ENCODE measurements around the gene COL11A1. TPM values are rescaled to one million over a fixed set of nuclear protein-coding genes. Genes with fewer than 3 reads are reported as not detected.
"Not testable (repeated sequence)": the region's sequence is repeated elsewhere in the genome, so short reads cannot be mapped to it uniquely, and the experiment has no call there.

COL11A1 gene
- total and polyA plus RNA-seq, 2 experiments from 2014 or later, result 148 to 180 TPM

- Histone ChIP-seq H3K27me3 (no peaks in the 10 kb centered on the region), H3K4me1 (ENCODE audit: insufficient read depth) (no peaks in the 10 kb centered on the region), H3K27ac (no peak overlapping the region), H3K4me3 (no peak overlapping the region), H3K9me3 (ENCODE audit: low read depth) (no peaks in the 10 kb centered on the region), H4K20me1 (ENCODE audit: insufficient read depth, poor library complexity, severe bottlenecking) (no peaks in the 10 kb centered on the region), H3K4me2 (no peak overlapping the region), H3K79me2 (no peaks in the 10 kb centered on the region), H3K9me2 (replicated peaks; ENCODE audit: insufficient read depth) (no peaks in the 10 kb centered on the region), H3K36me3 (replicated peaks; ENCODE audit: insufficient read depth, low read depth) (no peaks in the 10 kb centered on the region), H2AFZ (no peak overlapping the region)
- TF ChIP-seq, protein P1, sequence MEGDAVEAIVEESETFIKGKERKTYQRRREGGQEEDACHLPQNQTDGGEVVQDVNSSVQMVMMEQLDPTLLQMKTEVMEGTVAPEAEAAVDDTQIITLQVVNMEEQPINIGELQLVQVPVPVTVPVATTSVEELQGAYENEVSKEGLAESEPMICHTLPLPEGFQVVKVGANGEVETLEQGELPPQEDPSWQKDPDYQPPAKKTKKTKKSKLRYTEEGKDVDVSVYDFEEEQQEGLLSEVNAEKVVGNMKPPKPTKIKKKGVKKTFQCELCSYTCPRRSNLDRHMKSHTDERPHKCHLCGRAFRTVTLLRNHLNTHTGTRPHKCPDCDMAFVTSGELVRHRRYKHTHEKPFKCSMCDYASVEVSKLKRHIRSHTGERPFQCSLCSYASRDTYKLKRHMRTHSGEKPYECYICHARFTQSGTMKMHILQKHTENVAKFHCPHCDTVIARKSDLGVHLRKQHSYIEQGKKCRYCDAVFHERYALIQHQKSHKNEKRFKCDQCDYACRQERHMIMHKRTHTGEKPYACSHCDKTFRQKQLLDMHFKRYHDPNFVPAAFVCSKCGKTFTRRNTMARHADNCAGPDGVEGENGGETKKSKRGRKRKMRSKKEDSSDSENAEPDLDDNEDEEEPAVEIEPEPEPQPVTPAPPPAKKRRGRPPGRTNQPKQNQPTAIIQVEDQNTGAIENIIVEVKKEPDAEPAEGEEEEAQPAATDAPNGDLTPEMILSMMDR (IDR thresholded peaks at IDR 0.05; ENCODE audit: poor library complexity), result no peak
- TF ChIP-seq EZH2phosphoT487 (IDR thresholded peaks at IDR 0.05; ENCODE audit: low read depth, severe bottlenecking, unreplicated experiment) (no peak), EZH2 (IDR thresholded peaks at IDR 0.05; ENCODE audit: borderline replicate concordance) (no peak)
- 56% methylated on average over 3 of the region's 3 CpGs for WGBS (ENCODE audit: low lambda C conversion rate, missing lambda C conversion rate)
- no peak for DNase-seq (ENCODE audit: low spot score)
Observed at GRCh38 chr1:102937401-102937800, 170.9 kb downstream of the COL11A1 start.

DNA sequence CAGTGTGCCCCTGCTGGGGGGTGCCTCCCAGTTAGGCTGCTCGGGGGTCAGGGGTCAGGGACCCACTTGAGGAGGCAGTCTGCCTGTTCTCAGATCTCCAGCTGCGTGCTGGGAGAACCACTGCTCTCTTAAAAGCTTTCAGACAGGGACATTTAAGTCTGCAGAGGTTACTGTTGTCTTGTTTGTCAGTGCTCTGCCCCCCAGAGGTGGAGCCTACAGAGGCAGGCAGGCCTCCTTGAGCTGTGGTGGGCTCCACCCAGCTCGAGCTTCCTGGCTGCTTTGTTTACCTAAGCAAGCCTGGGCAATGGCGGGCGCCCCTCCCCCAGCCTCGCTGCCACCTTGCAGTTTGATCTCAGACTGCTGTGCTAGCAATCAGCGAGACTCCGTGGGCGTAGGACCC, 175.0 kb downstream of the COL11A1 start:
- H4K20me1 ChIP-seq (ENCODE audit: insufficient read depth, poor library complexity, severe bottlenecking); H3K27ac ChIP-seq; H3K79me2 ChIP-seq; H3K27me3 ChIP-seq; H3K4me1 ChIP-seq (ENCODE audit: insufficient read depth); H2AFZ ChIP-seq; H3K4me2 ChIP-seq; H3K9me2 ChIP-seq (replicated peaks; ENCODE audit: insufficient read depth); DNase-seq (ENCODE audit: low spot score); H3K9me3 ChIP-seq (ENCODE audit: low read depth); H3K4me3 ChIP-seq; H3K36me3 ChIP-seq (replicated peaks; ENCODE audit: insufficient read depth, low read depth): not testable (repeated sequence)
- WGBS (ENCODE audit: low lambda C conversion rate, missing lambda C conversion rate), result 81% methylated on average over 7 of the region's 9 CpGs

- WGBS (ENCODE audit: low lambda C conversion rate, missing lambda C conversion rate), result 0% methylated on average over 1 of the region's 1 CpG
- no peaks in the 10 kb centered on the region for H4K20me1 ChIP-seq (ENCODE audit: insufficient read depth, poor library complexity, severe bottlenecking)
- no peak overlapping the region for H2AFZ ChIP-seq
- no peak for DNase-seq (ENCODE audit: low spot score)
- no peak overlapping the region for H3K27ac ChIP-seq
- no peak overlapping the region for H3K4me3 ChIP-seq
- no peaks in the 10 kb centered on the region for H3K9me3 ChIP-seq (ENCODE audit: low read depth)
- H3K4me1 ChIP-seq (ENCODE audit: insufficient read depth), result no peaks in the 10 kb centered on the region
- H3K4me2 ChIP-seq, result no peak overlapping the region
- H3K27me3 ChIP-seq, result no peaks in the 10 kb centered on the region
- TF ChIP-seq, protein P1 (IDR thresholded peaks at IDR 0.05; ENCODE audit: poor library complexity), result no peak
- TF ChIP-seq EZH2 (IDR thresholded peaks at IDR 0.05; ENCODE audit: borderline replicate concordance), result no peak
- no peak for TF ChIP-seq EZH2phosphoT487 (IDR thresholded peaks at IDR 0.05; ENCODE audit: low read depth, severe bottlenecking, unreplicated experiment)
- no peaks in the 10 kb centered on the region for H3K36me3 ChIP-seq (replicated peaks; ENCODE audit: insufficient read depth, low read depth)
- H3K9me2 ChIP-seq (replicated peaks; ENCODE audit: insufficient read depth), result no peaks in the 10 kb centered on the region
- H3K79me2 ChIP-seq, result no peaks in the 10 kb centered on the region
Observed at GRCh38 chr1:102919659-102920058, 188.7 kb downstream of the COL11A1 start.

DNA sequence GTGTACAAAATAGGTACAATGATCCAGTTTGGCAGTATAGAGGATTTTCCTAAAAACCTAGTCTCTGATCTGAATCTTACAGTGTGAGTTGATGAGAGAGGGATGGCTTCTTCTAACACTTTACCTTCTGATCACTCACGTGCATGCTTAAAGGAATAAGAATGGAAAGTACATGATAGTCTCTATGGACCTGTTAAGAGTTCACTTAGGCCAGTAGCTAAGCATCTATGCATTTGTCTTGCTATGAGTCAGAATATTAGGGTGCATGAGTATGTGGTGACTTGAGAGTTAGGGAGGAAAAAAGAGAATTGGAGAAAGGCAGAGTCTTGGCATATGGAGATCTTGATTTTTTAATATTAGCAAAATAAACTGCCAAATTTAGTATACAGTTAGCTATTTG, 206.3 kb downstream of the COL11A1 start:
- Histone ChIP-seq H4K20me1 (ENCODE audit: insufficient read depth, poor library complexity, severe bottlenecking) (no peaks in the 10 kb centered on the region), H3K27me3 (no peaks in the 10 kb centered on the region), H3K4me3 (no peak overlapping the region), H3K4me2 (no peak overlapping the region), H3K4me1 (ENCODE audit: insufficient read depth) (peaks cover 3% of the 10 kb centered on the region), H2AFZ (no peak overlapping the region), H3K36me3 (replicated peaks; ENCODE audit: insufficient read depth, low read depth) (no peaks in the 10 kb centered on the region), H3K79me2 (no peaks in the 10 kb centered on the region), H3K27ac (no peak overlapping the region), H3K9me2 (replicated peaks; ENCODE audit: insufficient read depth) (no peaks in the 10 kb centered on the region), H3K9me3 (ENCODE audit: low read depth) (no peaks in the 10 kb centered on the region)
- DNase-seq (ENCODE audit: low spot score), result no peak
- WGBS (ENCODE audit: low lambda C conversion rate, missing lambda C conversion rate), result 84% methylated on average over 1 of the region's 1 CpG
- TF ChIP-seq EZH2phosphoT487 (IDR thresholded peaks at IDR 0.05; ENCODE audit: low read depth, severe bottlenecking, unreplicated experiment), result no peak
- no peak for TF ChIP-seq EZH2 (IDR thresholded peaks at IDR 0.05; ENCODE audit: borderline replicate concordance)
- TF ChIP-seq, protein P1 (IDR thresholded peaks at IDR 0.05; ENCODE audit: poor library complexity), result no peak

Measured in hepatocyte (in vitro differentiated cells).